Muscle of leg (tissue), 11 donors: ENCODE data around the gene ST8SIA4. TPM values are rescaled to one million over a fixed set of nuclear protein-coding genes. Genes with fewer than 3 reads are reported as not detected.

Experiments used
- DNase-seq: peaks from one replicate; pipeline ENCODE4 v3.0.0; 2013
- H3K27ac ChIP-seq: one replicate; pipeline ENCODE4 v1.5.1; 2013; ENCODE audit warnings: mild to moderate bottlenecking, low read length, control low read depth
- H3K27me3 ChIP-seq: one replicate; pipeline ENCODE4 v1.6.1; 2013; ENCODE audit warnings: low read length; ENCODE audit not compliant: control insufficient read depth, insufficient read depth
- H3K36me3 ChIP-seq: one replicate; pipeline ENCODE4 v1.6.1; 2013; ENCODE audit warnings: low read length; ENCODE audit not compliant: control insufficient read depth, insufficient read depth
- H3K4me1 ChIP-seq: one replicate; pipeline ENCODE4 v1.6.1; 2013; ENCODE audit warnings: low read length; ENCODE audit not compliant: control insufficient read depth, insufficient read depth
- H3K4me3 ChIP-seq: one replicate; pipeline ENCODE4 v1.5.1; 2013; ENCODE audit warnings: low read length, control low read depth
- H3K9me3 ChIP-seq: replicated peaks from 2 replicates; pipeline ENCODE4 v1.6.1; 2013; ENCODE audit warnings: low read depth, low read length; ENCODE audit not compliant: control insufficient read depth
- WGBS: methylation state at CpG from one replicate; pipeline ENCODE4 v1.1.5; 2013; ENCODE audit warnings: missing lambda C conversion rate; ENCODE audit not compliant: insufficient coverage; 5-methylcytosine and 5-hydroxymethylcytosine counted together
- polyA plus RNA-seq, 8 donors: library from polyadenylated mRNA; unstranded; fragments of 120-200 nt; gene quantifications; one replicate each; pipeline versions ENCODE4 v1.2.1 to v1.2.3, GENCODE V29; 2013; ENCODE audit warnings: inconsistent platforms in 1 of 8, low replicate concordance in 1 of 8; ENCODE audit not compliant: insufficient read length in 8 of 8, insufficient read depth in 1 of 8
- total RNA-seq: library from RNA; stranded (reverse); fragments of 120-200 nt; gene quantifications from one replicate; pipeline ENCODE4 v1.2.4, GENCODE V29; 2013

ST8SIA4 gene
- total and polyA plus RNA-seq, 9 donors, result 4.5 to 9.3 (median 6.0) TPM

- Histone ChIP-seq H3K4me1 (no peaks in the 10 kb centered on the region), H3K27me3 (no peaks in the 10 kb centered on the region), H3K9me3 (no peaks in the 10 kb centered on the region), H3K27ac (no peak overlapping the region), H3K36me3 (no peaks in the 10 kb centered on the region), H3K4me3 (no peak overlapping the region)
- WGBS, result no CpG with 5 or more reads among the region's 2 CpGs
- no peak for DNase-seq
Measured at GRCh38 chr5:100802208-100802607, 100.9 kb downstream of the ST8SIA4 start.

DNA sequence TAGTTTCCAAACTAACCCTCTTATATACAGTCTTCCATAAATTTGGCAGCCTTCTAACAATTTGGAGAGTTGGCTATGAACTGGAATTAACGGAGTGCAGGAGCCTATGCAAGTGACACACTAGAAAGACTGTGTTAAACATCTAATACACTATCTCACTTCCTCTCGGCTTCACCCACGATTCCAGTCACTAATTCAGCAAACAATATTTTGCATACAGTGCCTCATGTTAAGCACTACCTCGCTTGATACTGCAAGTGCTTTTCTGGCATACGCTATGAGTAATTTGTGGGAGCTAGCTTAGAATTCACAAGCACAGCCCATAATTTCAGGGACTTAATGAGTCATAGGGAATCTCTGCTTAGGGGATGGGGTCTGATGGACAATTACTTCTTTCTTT is 102.5 kb downstream of the ST8SIA4 start:
- no peaks in the 10 kb centered on the region for H3K4me1 ChIP-seq
- no peaks in the 10 kb centered on the region for H3K9me3 ChIP-seq
- H3K4me3 ChIP-seq, result no peak overlapping the region
- no peak overlapping the region for H3K27ac ChIP-seq
- DNase-seq, result no peak
- WGBS, result no CpG with 5 or more reads among the region's 5 CpGs
- no peaks in the 10 kb centered on the region for H3K36me3 ChIP-seq
- H3K27me3 ChIP-seq, result no peaks in the 10 kb centered on the region

- Histone ChIP-seq H3K27me3 (no peaks in the 10 kb centered on the region), H3K9me3 (peaks cover 7% of the 10 kb centered on the region), H3K27ac (no peak overlapping the region), H3K4me1 (no peaks in the 10 kb centered on the region), H3K36me3 (no peaks in the 10 kb centered on the region), H3K4me3 (no peak overlapping the region)
- 60% methylated on average over 1 of the region's 2 CpGs for WGBS
- no peak for DNase-seq
Measured at GRCh38 chr5:100799166-100799565, 103.9 kb downstream of the ST8SIA4 start.

DNA sequence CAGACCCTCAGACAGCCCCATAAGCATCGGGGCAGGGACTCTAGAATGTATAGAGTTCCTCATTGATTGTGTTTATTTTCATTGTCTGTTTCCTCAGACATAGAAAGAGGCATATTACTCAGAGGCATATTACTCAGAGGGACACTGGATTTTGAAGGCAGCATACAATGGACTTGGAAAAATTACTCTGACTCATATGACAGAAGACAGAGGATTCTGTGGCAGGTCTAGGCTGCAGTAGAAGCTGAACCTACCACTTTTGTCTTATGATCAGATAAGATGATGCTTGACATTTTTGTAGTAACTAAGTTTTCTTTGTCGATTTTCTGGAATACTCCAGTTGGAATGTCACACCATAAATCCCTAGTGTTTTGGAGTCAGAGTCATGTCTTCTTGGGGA is 105.2 kb downstream of the ST8SIA4 start:
- Histone ChIP-seq H3K36me3 (no peaks in the 10 kb centered on the region), H3K9me3 (peaks cover 13% of the 10 kb centered on the region), H3K27me3 (no peaks in the 10 kb centered on the region), H3K4me1 (no peaks in the 10 kb centered on the region), H3K27ac (no peak overlapping the region), H3K4me3 (no peak overlapping the region)
- no peak for DNase-seq
- WGBS, result no CpG with 5 or more reads among the region's 2 CpGs

- Histone ChIP-seq H3K4me3 (no peak overlapping the region), H3K36me3 (no peaks in the 10 kb centered on the region), H3K27ac (no peak overlapping the region), H3K9me3 (peaks cover 13% of the 10 kb centered on the region), H3K27me3 (no peaks in the 10 kb centered on the region), H3K4me1 (no peaks in the 10 kb centered on the region)
- WGBS, result no CpG with 5 or more reads among the region's 3 CpGs
- DNase-seq, result no peak
Measured at GRCh38 chr5:100796851-100797250, 106.2 kb downstream of the ST8SIA4 start.

- Histone ChIP-seq H3K4me1 (no peaks in the 10 kb centered on the region), H3K27me3 (no peaks in the 10 kb centered on the region), H3K36me3 (no peaks in the 10 kb centered on the region), H3K4me3 (no peak overlapping the region), H3K9me3 (peaks cover 13% of the 10 kb centered on the region), H3K27ac (no peak overlapping the region)
- DNase-seq, result no peak
- WGBS, result 100% methylated on average over 2 of the region's 4 CpGs
Measured at GRCh38 chr5:100794844-100795243, 108.2 kb downstream of the ST8SIA4 start.

- no peak for DNase-seq
- Histone ChIP-seq H3K27ac (no peak overlapping the region), H3K9me3 (peaks cover 13% of the 10 kb centered on the region), H3K36me3 (no peaks in the 10 kb centered on the region), H3K4me1 (no peaks in the 10 kb centered on the region), H3K27me3 (no peaks in the 10 kb centered on the region), H3K4me3 (no peak overlapping the region)
- 90% methylated on average over 3 of the region's 3 CpGs for WGBS
Measured at GRCh38 chr5:100794218-100794617, 108.9 kb downstream of the ST8SIA4 start.

DNA sequence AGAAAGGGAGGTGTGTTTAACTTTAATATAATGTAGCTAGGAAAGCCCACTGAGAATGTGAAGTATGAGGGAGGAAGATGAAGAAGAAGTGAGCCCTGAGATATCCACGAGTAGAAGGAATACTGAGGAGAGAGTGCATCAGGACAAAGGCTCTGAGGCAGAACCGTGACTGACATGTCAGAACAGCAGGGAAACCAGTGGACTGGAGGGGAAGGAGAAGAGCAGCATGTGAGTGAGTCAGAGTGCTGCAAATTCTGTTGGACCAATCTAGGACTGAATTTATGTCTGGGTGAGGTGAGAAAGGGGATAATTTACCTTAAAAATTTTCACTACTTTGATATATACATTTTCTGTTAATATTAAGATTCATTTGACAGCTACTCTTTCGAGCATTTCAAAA is 110.3 kb downstream of the ST8SIA4 start:
- no peaks in the 10 kb centered on the region for H3K36me3 ChIP-seq
- DNase-seq, result no peak
- H3K27me3 ChIP-seq, result no peaks in the 10 kb centered on the region
- no peak overlapping the region for H3K4me3 ChIP-seq
- H3K9me3 ChIP-seq, result peaks cover 13% of the 10 kb centered on the region
- H3K4me1 ChIP-seq, result no peaks in the 10 kb centered on the region
- H3K27ac ChIP-seq, result no peak overlapping the region
- WGBS, result 64% methylated on average over 2 of the region's 3 CpGs

GRCh38 chr5:100791391-100791790 is 111.7 kb downstream of the ST8SIA4 start:
- no peak overlapping the region for H3K27ac ChIP-seq
- 80% methylated on average over 1 of the region's 2 CpGs for WGBS
- peaks cover 13% of the 10 kb centered on the region for H3K9me3 ChIP-seq
- H3K4me1 ChIP-seq, result no peaks in the 10 kb centered on the region
- H3K36me3 ChIP-seq, result no peaks in the 10 kb centered on the region
- H3K27me3 ChIP-seq, result no peaks in the 10 kb centered on the region
- no peak for DNase-seq
- no peak overlapping the region for H3K4me3 ChIP-seq

DNA sequence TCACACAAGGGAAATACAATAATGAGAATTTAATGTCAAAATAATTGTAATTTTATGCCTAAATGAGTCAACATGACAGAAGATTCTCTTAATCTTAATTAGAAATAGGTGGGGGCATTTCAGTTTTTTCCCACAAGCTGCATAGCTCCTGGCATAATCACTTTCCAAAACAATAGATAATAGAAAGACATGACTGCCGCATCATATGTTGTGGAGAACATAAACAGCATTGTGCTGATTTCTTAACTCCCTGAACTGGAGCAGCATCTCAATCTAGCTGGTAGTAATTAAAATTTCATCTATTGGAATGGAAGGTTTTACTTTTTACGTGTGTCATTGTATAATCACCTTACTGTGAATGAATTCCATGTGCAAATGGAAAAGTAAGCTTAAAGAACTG is 112.1 kb downstream of the ST8SIA4 start:
- H3K36me3 ChIP-seq, result no peaks in the 10 kb centered on the region
- DNase-seq, result no peak

DNA sequence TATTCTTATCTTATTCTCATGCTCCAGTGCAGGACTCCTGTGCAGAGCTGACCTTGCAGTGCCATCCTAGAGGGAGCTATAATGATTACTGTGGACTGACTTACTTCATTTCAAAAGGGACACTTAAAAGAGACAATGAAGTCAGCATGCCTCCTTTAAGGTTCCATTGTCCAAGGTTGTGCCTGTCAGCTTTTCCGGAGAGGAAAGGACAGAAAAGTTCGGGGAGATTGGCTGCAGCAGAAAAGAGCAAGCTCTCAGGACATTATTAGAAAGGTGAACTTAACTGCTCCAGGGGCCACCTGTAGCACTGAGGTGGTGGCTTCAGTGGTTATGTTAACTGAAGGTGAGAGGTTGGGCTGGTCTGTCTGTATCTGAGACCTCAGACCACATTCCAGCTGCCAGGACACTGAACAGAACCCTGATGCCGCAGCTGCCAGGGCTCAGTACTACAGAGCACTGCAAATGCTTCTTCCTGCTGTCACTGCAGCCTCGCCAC is 112.9 kb downstream of the ST8SIA4 start:
- H3K4me3 ChIP-seq, result no peak overlapping the region
- H3K27me3 ChIP-seq, result no peaks in the 10 kb centered on the region
- H3K36me3 ChIP-seq, result no peaks in the 10 kb centered on the region
- peaks cover 13% of the 10 kb centered on the region for H3K9me3 ChIP-seq
- H3K27ac ChIP-seq, result no peak overlapping the region
- DNase-seq, result peak; percentile 9
- H3K4me1 ChIP-seq, result no peaks in the 10 kb centered on the region
- WGBS, result 55% methylated on average over 2 of the region's 4 CpGs

More for the DNA sequence above, 112.1 kb downstream of the ST8SIA4 start:
- WGBS, result no CpG with 5 or more reads among the region's 2 CpGs
- no peaks in the 10 kb centered on the region for H3K4me1 ChIP-seq
- H3K27ac ChIP-seq, result no peak overlapping the region
- peaks cover 13% of the 10 kb centered on the region for H3K9me3 ChIP-seq
- no peak overlapping the region for H3K4me3 ChIP-seq
- H3K27me3 ChIP-seq, result no peaks in the 10 kb centered on the region
